Measurements from ENCODE around the gene CHN2.

The CHN2 gene

DNA sequence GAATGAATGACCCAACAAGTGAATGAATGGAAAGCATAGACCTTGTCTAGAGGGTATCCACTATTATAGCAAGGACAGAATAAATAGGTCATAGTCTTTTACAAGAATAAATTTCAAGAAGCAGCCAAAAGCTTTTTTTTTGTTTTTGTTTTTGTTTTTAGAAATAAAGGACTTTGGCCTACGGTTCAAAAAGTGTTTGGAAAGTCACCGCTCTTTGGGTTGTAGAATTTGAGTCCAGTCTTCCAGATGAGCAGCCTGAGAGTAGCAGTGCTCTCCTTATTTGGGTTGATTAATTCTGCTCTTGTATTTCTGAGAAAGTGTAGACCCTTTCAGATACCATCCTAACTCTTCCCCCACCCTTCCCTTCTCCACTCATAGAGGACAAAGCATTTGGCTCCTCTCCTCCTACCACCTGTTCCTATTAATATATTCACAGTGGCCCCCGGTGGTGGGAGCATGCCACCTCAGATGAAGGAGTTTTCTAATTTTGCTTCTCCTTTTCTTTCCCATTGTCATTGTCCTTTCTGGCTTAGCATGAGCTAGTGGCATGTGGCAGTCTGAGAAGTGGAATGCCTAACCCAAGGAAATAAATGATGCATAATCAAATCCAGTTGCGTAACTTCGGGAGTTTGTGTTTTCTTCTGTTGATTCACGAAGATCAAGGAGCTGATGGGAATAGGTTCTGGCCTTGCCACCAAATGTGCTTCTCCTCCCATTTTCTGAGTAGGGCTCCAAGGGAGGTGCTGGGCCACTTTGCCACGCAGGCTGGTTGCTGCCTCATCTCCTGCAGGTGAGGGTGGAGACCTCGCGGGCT, 114.7 kb downstream of the CHN2 start:
- no peak overlapping the region for H3K4me3 ChIP-seq (ENCODE audit: low read depth, low read length)
- TF ChIP-seq POLR2A (IDR thresholded peaks at IDR 0.05; ENCODE audit: extremely low read depth, insufficient read length): no peak
- TF ChIP-seq, protein P1, sequence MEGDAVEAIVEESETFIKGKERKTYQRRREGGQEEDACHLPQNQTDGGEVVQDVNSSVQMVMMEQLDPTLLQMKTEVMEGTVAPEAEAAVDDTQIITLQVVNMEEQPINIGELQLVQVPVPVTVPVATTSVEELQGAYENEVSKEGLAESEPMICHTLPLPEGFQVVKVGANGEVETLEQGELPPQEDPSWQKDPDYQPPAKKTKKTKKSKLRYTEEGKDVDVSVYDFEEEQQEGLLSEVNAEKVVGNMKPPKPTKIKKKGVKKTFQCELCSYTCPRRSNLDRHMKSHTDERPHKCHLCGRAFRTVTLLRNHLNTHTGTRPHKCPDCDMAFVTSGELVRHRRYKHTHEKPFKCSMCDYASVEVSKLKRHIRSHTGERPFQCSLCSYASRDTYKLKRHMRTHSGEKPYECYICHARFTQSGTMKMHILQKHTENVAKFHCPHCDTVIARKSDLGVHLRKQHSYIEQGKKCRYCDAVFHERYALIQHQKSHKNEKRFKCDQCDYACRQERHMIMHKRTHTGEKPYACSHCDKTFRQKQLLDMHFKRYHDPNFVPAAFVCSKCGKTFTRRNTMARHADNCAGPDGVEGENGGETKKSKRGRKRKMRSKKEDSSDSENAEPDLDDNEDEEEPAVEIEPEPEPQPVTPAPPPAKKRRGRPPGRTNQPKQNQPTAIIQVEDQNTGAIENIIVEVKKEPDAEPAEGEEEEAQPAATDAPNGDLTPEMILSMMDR (IDR thresholded peaks at IDR 0.05; ENCODE audit: low read depth, low read length): no peak
- TF ChIP-seq MYC (IDR thresholded peaks at IDR 0.05; ENCODE audit: low read depth, low read length): no peak
- TF ChIP-seq, protein P2, sequence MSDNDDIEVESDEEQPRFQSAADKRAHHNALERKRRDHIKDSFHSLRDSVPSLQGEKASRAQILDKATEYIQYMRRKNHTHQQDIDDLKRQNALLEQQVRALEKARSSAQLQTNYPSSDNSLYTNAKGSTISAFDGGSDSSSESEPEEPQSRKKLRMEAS (IDR thresholded peaks at IDR 0.05; ENCODE audit: low read depth, low read length): no peak
- DNase-seq (ENCODE audit: low read depth): no peak

DNA sequence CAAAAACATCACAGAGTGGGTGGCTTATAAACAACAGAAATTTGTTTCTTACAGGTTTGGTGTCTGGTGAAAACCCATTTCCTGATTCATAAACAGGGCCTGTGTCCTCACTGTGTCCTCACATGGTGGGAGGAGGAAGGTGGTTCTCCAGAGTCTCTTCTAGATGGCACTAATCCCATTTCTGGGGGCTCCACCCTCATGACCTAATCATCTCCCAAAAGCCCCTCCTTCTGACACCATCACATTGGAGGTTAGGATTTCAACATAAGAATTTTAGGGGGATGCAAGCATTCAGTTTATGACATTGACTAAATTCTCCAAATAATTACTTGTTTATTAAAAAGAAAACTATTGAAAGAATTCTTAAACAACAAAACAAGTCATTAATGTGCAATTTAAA, 116.0 kb downstream of the CHN2 start:
- no peak for DNase-seq (ENCODE audit: low read depth)
- H3K4me3 ChIP-seq (ENCODE audit: low read depth, low read length): no peak overlapping the region
- TF ChIP-seq MYC (IDR thresholded peaks at IDR 0.05; ENCODE audit: low read depth, low read length) (no peak), POLR2A (IDR thresholded peaks at IDR 0.05; ENCODE audit: extremely low read depth, insufficient read length) (no peak)
- TF ChIP-seq, protein P1 (IDR thresholded peaks at IDR 0.05; ENCODE audit: low read depth, low read length): no peak
- TF ChIP-seq, protein P2 (IDR thresholded peaks at IDR 0.05; ENCODE audit: low read depth, low read length): no peak

DNA sequence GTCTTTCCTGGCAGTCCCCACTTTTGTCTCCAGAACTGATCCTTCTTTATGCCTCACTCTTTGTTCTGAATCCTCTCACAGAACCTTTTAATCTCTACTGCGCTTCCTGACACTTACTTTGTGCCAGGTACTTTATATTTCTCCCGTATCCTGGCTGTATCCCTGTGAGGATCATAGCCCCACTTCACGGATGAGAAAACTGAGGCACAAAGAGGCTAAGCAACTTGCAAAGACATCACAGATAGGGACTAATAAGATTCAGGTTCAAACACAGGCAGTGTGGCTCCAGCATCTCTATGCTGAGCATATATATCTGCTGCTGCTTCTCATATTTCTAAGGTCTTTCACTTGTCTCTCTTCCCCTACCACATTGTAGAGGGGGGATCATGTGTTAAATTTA, 116.7 kb downstream of the CHN2 start:
- no peak for DNase-seq (ENCODE audit: low read depth)
- H3K4me3 ChIP-seq (ENCODE audit: low read depth, low read length): no peak overlapping the region
- TF ChIP-seq POLR2A (IDR thresholded peaks at IDR 0.05; ENCODE audit: extremely low read depth, insufficient read length) (no peak), MYC (IDR thresholded peaks at IDR 0.05; ENCODE audit: low read depth, low read length) (no peak)
- TF ChIP-seq, protein P2 (IDR thresholded peaks at IDR 0.05; ENCODE audit: low read depth, low read length): no peak
- TF ChIP-seq, protein P1 (IDR thresholded peaks at IDR 0.05; ENCODE audit: low read depth, low read length): no peak

DNA sequence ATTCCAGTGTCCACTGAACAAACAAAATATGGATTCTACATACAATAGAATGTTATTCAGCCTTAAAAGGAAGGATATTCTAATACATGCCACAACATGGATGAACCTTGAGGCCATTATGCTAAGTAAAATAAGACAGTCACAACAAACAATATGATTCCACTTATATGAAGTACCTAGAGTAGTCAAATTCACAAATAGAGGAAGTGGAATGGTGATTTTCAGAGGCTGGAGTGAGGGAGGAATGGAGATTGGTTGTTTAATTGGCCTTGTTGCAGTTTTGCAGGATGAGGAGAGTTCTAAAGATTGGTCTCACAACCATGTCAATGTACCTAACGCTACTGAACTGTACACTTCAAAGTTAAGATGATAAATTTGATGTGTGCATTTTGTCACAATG, 119.6 kb downstream of the CHN2 start:
- TF ChIP-seq, protein P2 (IDR thresholded peaks at IDR 0.05; ENCODE audit: low read depth, low read length): no peak
- TF ChIP-seq MYC (IDR thresholded peaks at IDR 0.05; ENCODE audit: low read depth, low read length) (no peak), POLR2A (IDR thresholded peaks at IDR 0.05; ENCODE audit: extremely low read depth, insufficient read length) (no peak)
- TF ChIP-seq, protein P1 (IDR thresholded peaks at IDR 0.05; ENCODE audit: low read depth, low read length): no peak
- DNase-seq (ENCODE audit: low read depth): no peak
- no peak overlapping the region for H3K4me3 ChIP-seq (ENCODE audit: low read depth, low read length)

DNA sequence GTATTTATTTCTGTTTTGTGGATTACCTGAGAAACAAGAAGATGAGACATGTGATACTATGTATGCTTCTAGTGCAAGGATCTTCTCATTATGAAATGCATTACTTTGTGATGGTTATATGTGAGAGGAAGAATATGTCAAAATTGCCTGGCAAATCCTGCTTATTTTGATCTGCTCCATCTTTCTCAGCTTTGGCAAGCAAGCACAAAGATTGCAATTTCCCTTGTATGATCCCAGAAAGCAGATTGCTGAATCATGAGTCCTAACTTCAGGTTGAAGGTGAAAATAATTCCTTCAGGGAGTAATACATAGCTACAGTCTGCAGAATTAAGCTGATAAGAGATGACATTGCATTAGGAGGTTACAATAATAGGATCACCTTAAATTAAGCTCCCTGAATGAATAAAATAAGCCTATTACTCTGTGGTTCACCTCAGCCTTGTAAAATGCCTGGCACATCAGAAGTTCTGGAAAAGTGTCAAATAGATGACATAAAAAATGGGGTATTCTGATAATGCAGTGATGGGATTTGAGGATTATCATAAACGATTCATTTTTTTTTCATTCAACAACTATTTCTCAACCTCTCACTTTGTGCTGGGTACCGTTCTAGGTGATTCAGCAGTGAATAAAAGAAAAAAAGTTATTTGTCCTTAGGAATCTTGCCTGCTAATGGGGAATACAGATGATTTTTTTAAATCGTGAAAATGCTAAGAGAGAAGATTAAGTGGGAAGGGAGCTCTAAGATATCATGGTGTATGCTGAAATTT, 120.7 kb downstream of the CHN2 start:
- DNase-seq (ENCODE audit: low read depth): no peak
- TF ChIP-seq, protein P2 (IDR thresholded peaks at IDR 0.05; ENCODE audit: low read depth, low read length): no peak
- TF ChIP-seq MYC (IDR thresholded peaks at IDR 0.05; ENCODE audit: low read depth, low read length) (no peak), POLR2A (IDR thresholded peaks at IDR 0.05; ENCODE audit: extremely low read depth, insufficient read length) (no peak)
- TF ChIP-seq, protein P1 (IDR thresholded peaks at IDR 0.05; ENCODE audit: low read depth, low read length): no peak
- H3K4me3 ChIP-seq (ENCODE audit: low read depth, low read length): no peak overlapping the region
